Mesenchymal stem cell (in vitro differentiated cells and primary cell): ENCODE results near the gene BRCA2.

ENCODE experiments used
- DNase-seq: peaks from one replicate; pipeline ENCODE4 v3.0.0-alpha.2; 2013
- H2AFZ ChIP-seq: one replicate; pipeline ENCODE4 v1.6.1; 2013; ENCODE audit warnings: low read depth, mild to moderate bottlenecking, control low read depth, inconsistent platforms, low read length, moderate library complexity
- H2AK5ac ChIP-seq: 2 replicates; pipeline ENCODE4 v1.6.1; 2013; ENCODE audit warnings: low read length, moderate library complexity, mild to moderate bottlenecking, inconsistent platforms; ENCODE audit not compliant: severe bottlenecking
- H2BK120ac ChIP-seq: one replicate; pipeline ENCODE4 v1.6.1; 2013; ENCODE audit warnings: low read depth, mild to moderate bottlenecking, inconsistent platforms, low read length, moderate library complexity
- H2BK12ac ChIP-seq, 2 experiments: one replicate each; pipeline ENCODE4 v1.6.1; 2013; ENCODE audit warnings: inconsistent platforms in 2 of 2, low read length in 2 of 2, mild to moderate bottlenecking in 2 of 2, moderate library complexity in 2 of 2, control low read depth in 1 of 2
- H2BK15ac ChIP-seq: one replicate; pipeline ENCODE4 v1.6.1; 2013; ENCODE audit warnings: mild to moderate bottlenecking, low read depth, inconsistent platforms; ENCODE audit not compliant: poor library complexity, severe bottlenecking
- H2BK5ac ChIP-seq: 2 replicates; pipeline ENCODE4 v1.6.1; 2013; ENCODE audit warnings: low read depth, mild to moderate bottlenecking, low read length, control low read depth, inconsistent platforms; ENCODE audit not compliant: poor library complexity, severe bottlenecking
- H3K14ac ChIP-seq, 2 experiments: one replicate each; pipeline ENCODE4 v1.6.1; 2013; ENCODE audit warnings: inconsistent platforms in 2 of 2, low read length in 2 of 2, control low read depth in 1 of 2, mild to moderate bottlenecking in 1 of 2, moderate library complexity in 1 of 2
- H3K18ac ChIP-seq, 2 experiments: one replicate each; pipeline ENCODE4 v1.6.1; 2013; ENCODE audit warnings: inconsistent platforms in 2 of 2, low read length in 2 of 2, control low read depth in 1 of 2, low read depth in 1 of 2, mild to moderate bottlenecking in 1 of 2
- H3K23ac ChIP-seq, 2 experiments: one replicate each; pipeline ENCODE4 v1.6.1; 2013; ENCODE audit warnings: inconsistent platforms in 2 of 2, low read length in 2 of 2, mild to moderate bottlenecking in 2 of 2, moderate library complexity in 2 of 2, control low read depth in 1 of 2
- H3K27ac ChIP-seq: 2 replicates; pipeline ENCODE4 v1.5.1; 2013; ENCODE audit warnings: mild to moderate bottlenecking, moderate library complexity, low read length, control low read depth, inconsistent platforms; ENCODE audit not compliant: poor library complexity, severe bottlenecking
- H3K27me3 ChIP-seq, 2 experiments: 2 replicates each; pipeline versions ENCODE4 v1.6.1 to v1.7.0; 2013; ENCODE audit warnings: low read length in 2 of 2, mild to moderate bottlenecking in 2 of 2, moderate library complexity in 2 of 2, control low read depth in 1 of 2, inconsistent platforms in 1 of 2; ENCODE audit not compliant: control insufficient read depth in 1 of 2, insufficient read depth in 1 of 2
- H3K36me3 ChIP-seq, 2 experiments: 2 replicates each; pipeline versions ENCODE4 v1.6.1 to v1.7.0; 2013; ENCODE audit warnings: low read length in 2 of 2, control low read depth in 1 of 2, inconsistent platforms in 1 of 2, low read depth in 1 of 2, mild to moderate bottlenecking in 1 of 2; ENCODE audit not compliant: insufficient read depth in 2 of 2, control insufficient read depth in 1 of 2
- H3K4ac ChIP-seq, 2 experiments: one replicate each; pipeline ENCODE4 v1.6.1; 2013; ENCODE audit warnings: inconsistent platforms in 2 of 2, low read length in 2 of 2, mild to moderate bottlenecking in 2 of 2, moderate library complexity in 2 of 2, control low read depth in 1 of 2, low read depth in 1 of 2
- H3K4me1 ChIP-seq: 2 replicates; pipeline ENCODE4 v1.6.1; 2013; ENCODE audit warnings: low read depth, low read length, control low read depth; ENCODE audit not compliant: control insufficient read depth, insufficient read depth
- H3K4me2 ChIP-seq: 2 replicates; pipeline ENCODE4 v1.6.1; 2013; ENCODE audit warnings: low read length, mild to moderate bottlenecking, inconsistent platforms; ENCODE audit not compliant: poor library complexity, severe bottlenecking
- H3K4me3 ChIP-seq, 2 experiments: 2 replicates each; pipeline versions ENCODE4 v1.5.1 to v1.7.0; 2013; ENCODE audit warnings: low read length in 2 of 2, mild to moderate bottlenecking in 2 of 2, control low read depth in 1 of 2, low read depth in 1 of 2; ENCODE audit not compliant: insufficient read depth in 1 of 2
- H3K79me1 ChIP-seq: replicated peaks from 2 replicates; pipeline ENCODE4 v1.6.1; 2013; ENCODE audit warnings: mild to moderate bottlenecking, control low read depth, low read length, inconsistent platforms; ENCODE audit not compliant: poor library complexity, severe bottlenecking
- H3K9ac ChIP-seq: 2 replicates; pipeline ENCODE4 v1.7.0; 2013; ENCODE audit warnings: mild to moderate bottlenecking, low read length, moderate library complexity
- H3K9me3 ChIP-seq: 2 replicates; pipeline ENCODE4 v1.7.0; 2013; ENCODE audit warnings: mild to moderate bottlenecking, low read length; ENCODE audit not compliant: control insufficient read depth
- H4K8ac ChIP-seq: one replicate; pipeline ENCODE4 v1.6.1; 2013; ENCODE audit warnings: inconsistent platforms, mild to moderate bottlenecking, low read length, moderate library complexity
- H4K91ac ChIP-seq: one replicate; pipeline ENCODE4 v1.6.1; 2013; ENCODE audit warnings: mild to moderate bottlenecking, low read length, inconsistent platforms
- WGBS: methylation state at CpG from one replicate; pipeline ENCODE4 v1.1.7; 2013; ENCODE audit warnings: mixed read lengths; 5-methylcytosine and 5-hydroxymethylcytosine counted together

Gene BRCA2

DNA sequence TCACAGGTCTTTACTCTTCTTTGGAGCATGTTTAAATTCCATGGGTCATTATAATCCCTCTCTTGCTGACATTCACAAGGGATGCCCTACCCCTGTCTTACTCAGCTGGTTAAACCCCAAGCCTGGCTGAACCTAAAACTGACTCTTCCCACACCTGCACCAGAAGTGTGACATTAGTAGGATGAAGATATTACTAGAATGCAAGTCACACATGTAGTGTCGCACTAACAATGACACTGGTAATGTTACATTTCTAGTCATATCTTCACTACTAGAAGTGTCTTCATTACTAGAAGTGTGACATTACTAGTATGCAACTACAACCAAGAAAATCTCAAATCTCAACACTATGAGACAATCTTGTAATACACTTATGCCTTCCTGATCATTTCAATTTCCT lies 14.4 kb upstream of the BRCA2 start:
- no peak overlapping the region for H3K9ac ChIP-seq
- H3K27me3 ChIP-seq: peaks cover 25 to 32% of the 10 kb centered on the region in 2 experiments
- H4K91ac ChIP-seq: no peak overlapping the region
- H3K27ac ChIP-seq: no peak overlapping the region
- H3K18ac ChIP-seq: no peak overlapping the region
- H2BK5ac ChIP-seq: no peak overlapping the region
- no peaks in the 10 kb centered on the region for H3K9me3 ChIP-seq
- H3K4me3 ChIP-seq: no peak overlapping the region
- H2BK15ac ChIP-seq: no peak overlapping the region
- no peak overlapping the region for H2BK120ac ChIP-seq
- H2AFZ ChIP-seq: no peak overlapping the region
- H2BK12ac ChIP-seq: no peak overlapping the region
- no peak overlapping the region for H3K4ac ChIP-seq
- H3K36me3 ChIP-seq: no peaks in the 10 kb centered on the region
- no peak overlapping the region for H3K14ac ChIP-seq
- no peaks in the 10 kb centered on the region for H3K4me1 ChIP-seq
- H3K4me2 ChIP-seq: no peak overlapping the region
- no peak overlapping the region for H4K8ac ChIP-seq
- WGBS: 100% methylated on average over 1 of the region's 1 CpG
- H3K23ac ChIP-seq: no peak overlapping the region
- no peak overlapping the region for H2AK5ac ChIP-seq
- no peak for DNase-seq
- H3K79me1 ChIP-seq: no peaks in the 10 kb centered on the region

DNA sequence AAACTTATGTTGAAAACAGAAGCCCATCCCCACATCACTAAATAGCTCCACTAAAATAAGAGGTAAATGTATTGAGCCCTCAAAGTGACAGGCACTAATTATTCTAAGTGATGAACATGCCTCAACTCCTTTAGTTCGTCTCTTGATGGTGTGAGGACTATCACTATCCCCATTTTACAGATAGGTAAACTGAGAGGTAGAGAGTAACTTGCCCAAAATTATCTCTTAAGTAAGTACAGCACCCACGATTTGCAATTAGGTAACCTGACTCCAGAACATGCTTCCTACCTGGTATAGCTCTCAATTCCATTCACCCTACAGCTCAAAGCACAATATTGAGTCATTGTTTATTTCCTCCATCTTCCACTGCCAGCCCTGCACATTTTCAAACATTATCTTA lies 12.8 kb upstream of the BRCA2 start:
- no peak overlapping the region for H3K4ac ChIP-seq
- no peak overlapping the region for H3K4me2 ChIP-seq
- no peaks in the 10 kb centered on the region for H3K4me1 ChIP-seq
- no peak overlapping the region for H2BK12ac ChIP-seq
- no peak overlapping the region for H2BK15ac ChIP-seq
- H3K18ac ChIP-seq: no peak overlapping the region
- H2AFZ ChIP-seq: no peak overlapping the region
- H3K36me3 ChIP-seq: no peaks in the 10 kb centered on the region
- H3K27ac ChIP-seq: no peak overlapping the region
- no peak overlapping the region for H2BK5ac ChIP-seq
- H3K14ac ChIP-seq: no peak overlapping the region
- H2BK120ac ChIP-seq: no peak overlapping the region
- 72% methylated on average over 2 of the region's 2 CpGs for WGBS
- H3K79me1 ChIP-seq: no peaks in the 10 kb centered on the region
- no peak overlapping the region for H2AK5ac ChIP-seq
- no peak overlapping the region for H3K23ac ChIP-seq
- H4K8ac ChIP-seq: no peak overlapping the region
- no peak for DNase-seq
- no peak overlapping the region for H4K91ac ChIP-seq
- no peak overlapping the region for H3K9ac ChIP-seq
- H3K9me3 ChIP-seq: no peaks in the 10 kb centered on the region
- no peak overlapping the region for H3K4me3 ChIP-seq
- peaks cover 25 to 32% of the 10 kb centered on the region in 2 experiments for H3K27me3 ChIP-seq

DNA sequence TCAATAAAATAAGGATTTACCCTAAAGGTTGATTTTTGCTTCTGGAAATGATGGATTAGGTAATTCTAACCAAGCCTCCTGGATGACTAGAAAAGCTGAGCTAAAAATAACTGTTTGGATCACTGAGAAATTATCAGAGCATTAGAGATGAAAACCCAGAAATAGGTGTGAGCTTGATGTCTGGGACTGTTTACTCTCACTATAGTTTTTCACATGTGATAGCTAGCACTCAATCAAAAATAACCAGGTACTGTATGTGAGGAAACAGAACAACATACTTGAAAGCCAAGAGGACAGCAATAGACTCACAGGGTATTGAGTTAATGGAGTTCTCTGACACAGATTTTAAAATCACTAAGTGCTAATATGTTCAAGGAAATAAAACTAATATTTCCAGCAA lies 9.7 kb upstream of the BRCA2 start:
- Histone ChIP-seq H3K9ac (no peak overlapping the region), H2BK120ac (no peak overlapping the region)

DNA sequence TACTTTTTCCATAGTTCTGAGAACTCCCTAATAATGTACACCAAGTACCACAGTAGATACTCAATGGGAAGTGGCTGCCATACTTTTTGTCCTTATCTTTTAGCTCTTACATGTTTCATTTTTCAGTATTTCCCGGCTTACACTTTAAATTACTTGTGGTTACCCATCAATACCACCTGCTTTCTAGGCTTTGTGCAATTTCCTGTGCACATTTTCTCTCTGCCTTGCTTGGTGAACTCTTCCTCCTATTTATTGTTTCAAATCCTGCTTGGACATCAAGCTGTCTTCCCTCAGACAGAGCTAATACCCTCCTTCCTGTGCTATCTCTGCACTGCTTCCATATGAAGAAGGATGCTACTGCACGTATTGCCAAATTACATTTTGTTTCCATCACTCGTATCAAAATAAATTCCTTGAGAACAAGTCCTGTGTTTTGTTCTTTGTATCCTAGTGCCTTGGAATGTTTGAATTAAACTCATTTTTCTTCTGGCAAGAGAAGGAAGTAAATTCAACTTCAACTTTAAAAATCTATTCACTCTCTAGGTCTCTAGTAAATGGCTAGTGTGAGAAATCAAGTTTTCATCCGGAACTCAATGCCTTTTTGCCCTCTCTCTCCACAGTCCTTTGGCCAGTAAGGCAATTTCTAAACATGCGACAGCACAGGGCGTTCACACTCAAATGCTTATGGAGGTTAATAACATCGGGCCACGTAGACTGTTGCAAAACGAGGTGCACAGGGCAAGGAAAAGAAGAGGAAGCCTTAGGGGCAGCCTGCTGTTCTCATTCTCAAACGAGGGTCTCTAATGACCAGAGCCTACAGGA lies 5.8 kb upstream of the BRCA2 start:
- peak; percentile 2 for DNase-seq
- H3K27ac ChIP-seq: no peak overlapping the region
- H2BK12ac ChIP-seq: peak overlapping the region in 1 of 2 experiments; percentile 19

More for the DNA sequence above, 9.7 kb upstream of the BRCA2 start:
- H3K23ac ChIP-seq: no peak overlapping the region
- H2BK15ac ChIP-seq: no peak overlapping the region
- H3K27ac ChIP-seq: no peak overlapping the region
- no peak overlapping the region for H3K4me3 ChIP-seq
- H2BK12ac ChIP-seq: no peak overlapping the region
- no peak for DNase-seq
- H4K8ac ChIP-seq: no peak overlapping the region
- H3K36me3 ChIP-seq: no peaks in the 10 kb centered on the region
- H2BK5ac ChIP-seq: no peak overlapping the region
- no peak overlapping the region for H4K91ac ChIP-seq
- H3K27me3 ChIP-seq: peaks cover 4 to 6% of the 10 kb centered on the region in 2 experiments
- H3K4me1 ChIP-seq: no peaks in the 10 kb centered on the region
- no peak overlapping the region for H2AK5ac ChIP-seq
- no peak overlapping the region for H3K4ac ChIP-seq
- H2AFZ ChIP-seq: no peak overlapping the region
- H3K79me1 ChIP-seq: no peaks in the 10 kb centered on the region
- no peaks in the 10 kb centered on the region for H3K9me3 ChIP-seq
- no peak overlapping the region for H3K4me2 ChIP-seq
- H3K18ac ChIP-seq: no peak overlapping the region
- H3K14ac ChIP-seq: no peak overlapping the region

More for the DNA sequence above, 5.8 kb upstream of the BRCA2 start:
- Histone ChIP-seq H2BK15ac (no peak overlapping the region), H4K8ac (no peak overlapping the region), H4K91ac (no peak overlapping the region), H3K9ac (peak overlapping the region; percentile 79), H2BK5ac (no peak overlapping the region), H2AFZ (no peak overlapping the region), H3K36me3 (no peaks in the 10 kb centered on the region), H3K4ac (no peak overlapping the region), H3K27me3 (no peaks in the 10 kb centered on the region), H2BK120ac (no peak overlapping the region), H3K9me3 (no peaks in the 10 kb centered on the region), H2AK5ac (no peak overlapping the region), H3K4me2 (no peak overlapping the region), H3K14ac (no peak overlapping the region), H3K23ac (no peak overlapping the region), H3K4me1 (no peaks in the 10 kb centered on the region), H3K4me3 (peak overlapping the region in 1 of 2 experiments; percentile 40), H3K79me1 (no peaks in the 10 kb centered on the region), H3K18ac (no peak overlapping the region)
- 75% methylated on average over 8 of the region's 10 CpGs for WGBS
